GM19463 (cell line): ENCODE measurements around the gene FAM3C.
A peak's percentile ranks its signal among the peaks of the same experiment; 100 is the strongest.

Experiments
- ATAC-seq: cut with Tn5 transposase; IDR thresholded peaks from one replicate; pipeline ENCODE4 v1.9.1; 2021; ENCODE audit warnings: mild to moderate bottlenecking, moderate library complexity; ENCODE audit not compliant: unreplicated experiment

The FAM3C gene

GRCh38 chr7:121411597-121411979 is 15.5 kb upstream of the FAM3C start:
- ATAC-seq, result no peak

GRCh38 chr7:121410829-121411596 is 14.9 kb upstream of the FAM3C start:
- peak; percentile 84 for ATAC-seq

DNA sequence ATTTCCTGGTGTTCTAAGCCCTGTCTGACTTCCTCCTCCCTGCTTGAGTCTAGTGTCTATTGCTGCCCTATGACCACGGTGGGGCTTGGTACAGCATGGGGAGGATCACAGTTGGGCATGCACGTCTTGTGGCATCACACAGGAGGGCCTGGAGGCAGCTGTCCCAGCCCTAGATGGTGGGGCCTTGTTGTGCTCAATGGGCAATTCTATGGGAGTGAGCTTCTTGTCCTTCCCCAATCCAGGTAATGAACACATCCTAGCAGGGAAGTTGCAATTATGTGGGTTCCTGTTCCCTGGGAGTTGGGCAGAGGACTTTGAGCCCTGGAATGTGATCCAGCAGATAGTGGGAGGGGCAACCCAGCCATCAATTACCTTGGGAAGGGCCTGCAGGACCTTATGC is 10.8 kb upstream of the FAM3C start:
- no peak for ATAC-seq

- ATAC-seq, result no peak
Observed at GRCh38 chr7:121406461-121406860, 10.4 kb upstream of the FAM3C start.

DNA sequence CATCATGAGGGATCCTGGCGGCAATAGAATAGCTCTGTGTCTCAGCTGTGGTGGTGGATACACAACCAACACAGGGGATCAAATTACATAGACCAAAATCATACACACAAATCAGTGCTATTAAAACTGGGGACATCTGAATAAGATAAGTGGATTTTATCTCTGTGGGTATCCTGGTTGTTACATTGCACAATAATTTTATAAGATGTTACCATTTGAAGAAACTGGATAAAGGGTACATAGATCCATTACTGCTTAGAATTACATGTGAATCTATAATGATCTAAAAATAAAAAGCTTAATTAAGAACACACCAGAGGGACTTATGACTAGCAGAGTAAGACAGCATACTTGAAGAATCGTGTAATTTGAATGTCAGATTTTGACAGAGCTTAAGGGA is 8.2 kb upstream of the FAM3C start:
- no peak for ATAC-seq

DNA sequence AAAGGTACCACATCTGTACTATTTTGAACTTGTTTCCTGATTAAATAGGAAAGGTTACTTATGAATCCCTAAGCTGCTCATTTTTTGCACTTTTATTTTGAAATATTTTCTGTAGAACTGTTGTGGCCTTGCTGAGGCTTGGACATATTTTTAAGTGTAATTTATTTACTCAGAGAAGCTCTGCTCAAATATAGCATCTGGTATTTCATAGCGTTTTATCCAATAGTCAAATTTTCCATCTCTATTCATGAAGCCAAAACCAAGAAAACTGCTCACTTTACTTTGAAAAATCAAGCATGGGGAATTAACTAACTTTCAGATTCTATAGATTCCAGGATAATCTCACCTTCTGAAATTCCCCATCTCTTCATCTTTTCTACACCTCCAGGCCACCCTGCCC is 6.6 kb upstream of the FAM3C start:
- no peak for ATAC-seq

DNA sequence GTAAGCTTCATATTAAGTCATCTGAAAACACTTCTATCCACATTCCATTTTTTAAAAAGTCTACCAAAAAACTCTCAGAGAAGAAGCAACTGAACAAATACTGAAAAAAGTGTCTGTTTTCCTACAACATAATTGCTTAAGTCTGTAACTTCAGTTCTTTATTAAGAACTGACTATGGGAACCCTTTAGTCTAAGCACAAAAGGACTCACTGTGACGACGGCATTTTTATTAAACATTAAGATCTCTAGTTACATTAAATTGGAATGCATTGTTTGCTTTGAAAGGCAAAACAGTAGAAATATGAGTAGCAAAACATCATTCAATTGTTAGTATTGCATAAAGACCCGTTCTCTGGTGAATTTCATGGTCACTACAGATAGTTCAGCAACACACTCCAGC is 5.8 kb upstream of the FAM3C start:
- ATAC-seq, result no peak

GRCh38 chr7:121398246-121398645 is 2.1 kb upstream of the FAM3C start:
- no peak for ATAC-seq

GRCh38 chr7:121397822-121398221 is 1.7 kb upstream of the FAM3C start:
- ATAC-seq, result no peak

- no peak for ATAC-seq
Observed at GRCh38 chr7:121397361-121397760, 1.3 kb upstream of the FAM3C start.

DNA sequence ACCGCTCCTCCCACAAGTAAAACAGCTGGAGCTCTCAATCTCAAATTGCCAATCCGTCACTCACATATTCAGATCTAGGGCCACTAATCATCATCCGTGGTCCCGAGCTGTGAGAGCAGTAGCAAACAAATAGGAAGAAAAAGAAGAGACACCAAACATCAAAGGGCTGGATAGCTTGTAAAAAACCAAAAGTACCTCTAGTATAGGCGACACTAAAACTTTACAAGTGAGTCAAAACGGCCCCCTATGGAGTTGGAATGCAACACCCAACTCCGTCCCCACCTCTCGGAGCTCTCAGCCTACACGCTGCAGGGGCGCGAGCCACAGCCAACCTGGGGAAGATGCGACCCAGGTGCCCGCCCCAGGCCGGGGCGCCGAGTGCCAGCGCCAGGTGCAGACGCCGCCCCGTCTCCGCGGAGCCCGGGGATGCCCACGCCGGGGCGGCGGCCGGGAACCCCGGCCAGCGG is 581 bp downstream of the FAM3C start:
- peak; percentile 37 for ATAC-seq

GRCh38 chr7:121394709-121395140 is 1.4 kb downstream of the FAM3C start:
- ATAC-seq, result peak; percentile 13

DNA sequence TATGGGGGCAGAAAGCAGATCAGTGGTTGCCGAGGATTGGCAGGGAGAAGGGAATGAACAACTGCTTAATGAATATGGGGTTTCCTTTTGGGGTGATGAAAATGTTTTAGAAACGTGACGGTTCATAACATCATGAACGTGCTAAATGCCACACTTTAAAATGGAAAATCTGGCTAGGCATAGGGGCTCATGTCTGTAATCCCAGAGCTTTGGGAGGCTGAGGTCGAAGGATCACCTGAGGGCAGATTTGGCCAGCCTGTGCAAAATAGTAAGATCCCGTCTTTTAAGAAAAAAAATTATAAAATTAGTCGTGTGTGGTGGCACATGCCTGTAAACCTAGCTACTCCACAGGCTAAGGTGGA is 3.1 kb downstream of the FAM3C start:
- no peak for ATAC-seq

- no peak for ATAC-seq
Observed at GRCh38 chr7:121392277-121393004, 3.7 kb downstream of the FAM3C start.

DNA sequence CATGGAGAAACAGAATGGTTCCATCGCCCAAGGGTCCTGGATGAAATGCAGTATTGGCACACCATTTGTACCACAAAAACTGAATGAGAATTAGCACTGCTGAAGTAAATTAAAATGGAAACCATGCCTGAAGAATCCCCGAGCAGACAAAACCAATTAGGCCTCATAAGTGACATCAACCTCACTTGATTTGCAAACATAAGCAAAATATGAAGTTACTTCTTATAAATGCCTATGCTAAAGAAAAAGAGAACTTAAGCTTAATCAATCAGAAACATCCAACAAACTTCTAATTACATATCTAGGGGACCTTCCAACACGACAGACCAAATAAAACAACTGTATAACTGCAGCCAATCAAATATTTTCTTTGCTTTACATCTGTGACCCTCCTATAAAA is 4.4 kb downstream of the FAM3C start:
- no peak for ATAC-seq

DNA sequence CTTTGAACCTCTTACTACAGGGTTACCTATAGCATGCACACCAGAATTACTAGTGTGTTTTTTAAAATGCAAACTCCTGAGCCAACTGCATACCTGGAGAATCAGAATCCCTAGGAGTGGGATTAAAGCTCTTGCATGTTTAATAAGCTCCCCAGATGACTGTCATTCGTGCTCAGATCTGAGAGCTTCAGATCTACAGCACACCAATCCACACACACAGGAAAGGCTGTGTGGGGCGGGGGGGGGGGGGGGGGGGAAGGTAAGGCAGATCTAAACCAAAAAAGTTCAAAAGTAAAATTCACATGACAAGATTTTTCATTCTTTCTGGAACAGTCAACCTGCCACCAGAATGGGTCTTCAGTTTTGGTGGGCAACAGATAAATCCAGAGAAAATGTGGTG is 5.5 kb downstream of the FAM3C start:
- no peak for ATAC-seq

DNA sequence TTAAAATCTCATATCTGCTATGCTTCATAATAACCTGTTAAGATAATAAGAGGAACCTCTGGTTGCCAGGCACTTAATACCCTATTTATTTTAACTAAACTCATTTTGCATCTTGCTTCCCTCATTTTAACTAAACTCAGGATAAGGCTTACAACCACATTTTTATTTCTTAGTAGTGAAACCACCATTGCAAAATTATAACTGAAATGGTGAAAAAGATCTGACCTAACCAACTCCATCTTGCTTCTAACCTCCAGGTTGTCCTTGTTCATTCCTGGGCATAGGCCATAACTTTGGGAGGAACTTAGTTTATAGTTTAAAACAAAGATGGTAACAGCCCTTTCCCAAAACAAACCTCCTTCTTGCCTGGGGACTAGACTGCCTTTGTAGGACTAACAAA is 6.0 kb downstream of the FAM3C start:
- no peak for ATAC-seq

GRCh38 chr7:121388950-121389349 is 7.2 kb downstream of the FAM3C start:
- ATAC-seq, result no peak

GRCh38 chr7:121385800-121386179 is 10.3 kb downstream of the FAM3C start:
- ATAC-seq, result peak; percentile 94

DNA sequence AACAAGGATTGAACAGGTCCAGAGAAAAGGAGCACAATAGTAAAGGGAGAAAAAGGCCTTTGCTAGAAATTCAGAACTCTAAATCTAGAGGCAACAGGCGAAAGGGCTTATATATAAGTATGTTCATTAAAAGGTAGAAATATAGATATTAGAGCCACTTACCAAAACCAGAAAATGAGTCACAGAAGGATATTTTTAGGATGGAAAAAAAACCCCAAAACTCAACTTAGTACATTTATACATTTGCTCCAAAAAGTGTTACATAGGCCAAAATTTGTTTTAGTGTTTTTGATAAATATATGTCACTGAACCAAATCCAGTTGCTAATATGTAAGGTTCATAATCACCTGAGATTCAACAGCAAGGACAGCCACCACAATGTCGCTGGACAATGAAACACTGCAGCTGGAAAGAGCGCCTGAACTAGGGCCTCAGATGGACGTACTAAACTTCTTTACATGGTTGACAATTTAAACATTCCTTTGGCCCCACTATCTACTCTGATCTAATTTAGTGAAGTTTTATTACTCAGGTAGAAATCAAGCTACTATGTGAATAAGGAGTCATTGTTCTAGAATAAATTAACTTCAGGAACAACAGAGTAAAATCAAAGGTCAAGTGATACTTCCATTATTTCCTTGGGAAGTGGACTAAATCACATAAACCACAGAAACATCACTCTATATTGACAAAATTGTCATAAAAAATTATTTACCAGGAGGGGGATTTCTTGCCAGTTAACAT is 10.9 kb downstream of the FAM3C start:
- ATAC-seq, result peak; percentile 6

GRCh38 chr7:121384265-121384664 is 11.8 kb downstream of the FAM3C start:
- no peak for ATAC-seq
